Prostate gland (tissue), 2 donors: ENCODE measurements around the gene SEMG1. TPM values are rescaled to one million over a fixed set of nuclear protein-coding genes. Genes with fewer than 3 reads are reported as not detected.

ENCODE experiments used
- DNase-seq: peaks from one replicate; pipeline ENCODE4 v3.0.0-alpha.2; 2019; ENCODE audit warnings: low spot score
- H3K27ac ChIP-seq, 2 donors: fragments of 200-600 bp; sonication (generic); 2 replicates each; pipeline ENCODE4 v1.5.1; 2017 to 2019
- H3K27me3 ChIP-seq: fragments of 200-600 bp; sonication (generic); replicated peaks from 2 replicates; pipeline ENCODE4 v1.5.1; 2019; ENCODE audit not compliant: insufficient read depth
- H3K36me3 ChIP-seq, 2 donors: fragments of 200-600 bp; sonication (generic); 1 replicate in 1 of 2; 2 replicates in 1 of 2; pipeline versions ENCODE4 v1.5.1 to v1.8.1; 2017 to 2019
- H3K4me1 ChIP-seq: fragments of 200-600 bp; sonication (generic); replicated peaks from 2 replicates; pipeline ENCODE4 v1.5.1; 2019
- H3K4me3 ChIP-seq, 2 donors: fragments of 200-600 bp; sonication (generic); 2 replicates each; pipeline ENCODE4 v1.5.1; 2017 to 2019
- H3K9me3 ChIP-seq: fragments of 200-600 bp; sonication (generic); 2 replicates; pipeline ENCODE4 v1.5.1; 2017
- POLR2A ChIP-seq: fragments of 450-650 bp; IDR thresholded peaks from one replicate; pipeline ENCODE4 v1.6.1; 2016; ENCODE audit warnings: antibody characterized with exemption, mild to moderate bottlenecking
- POLR2AphosphoS5 ChIP-seq: sonication (generic); formaldehyde crosslinking; IDR thresholded peaks from one replicate; pipeline ENCODE4 v1.6.1; 2017; ENCODE audit warnings: antibody characterized with exemption
- WGBS: methylation state at CpG from one replicate; pipeline ENCODE4 v1.1.5; 2018; 5-methylcytosine and 5-hydroxymethylcytosine counted together
- intact Hi-C: fragments of 100-400 bp; cut with DNase I; formaldehyde crosslinking; loops from one replicate; pipeline ENCODE4 v1.14.2; 2022
- total RNA-seq, 2 donors: library from RNA; depleted of rRNA; stranded (reverse); fragments of >200 nt; gene quantifications; one replicate each; pipeline ENCODE4 v1.1.0, GENCODE V29; 2016
- TF ChIP-seq, protein P1 (sequence below), 4 experiments: fragments of 200-600 bp in 2 of 4; fragments of 450-650 bp in 2 of 4; sonication (generic) in 2 of 4; IDR thresholded peaks; 1 replicate in 3 of 4; 2 replicates in 1 of 4; pipeline ENCODE4 v1.5.1; 2016 to 2019; ENCODE audit warnings: antibody characterized with exemption in 4 of 4, mild to moderate bottlenecking in 2 of 4, moderate library complexity in 2 of 4

The SEMG1 gene
- total RNA-seq, 2 donors from 2014 or later: 0.14 to 250 TPM

DNA sequence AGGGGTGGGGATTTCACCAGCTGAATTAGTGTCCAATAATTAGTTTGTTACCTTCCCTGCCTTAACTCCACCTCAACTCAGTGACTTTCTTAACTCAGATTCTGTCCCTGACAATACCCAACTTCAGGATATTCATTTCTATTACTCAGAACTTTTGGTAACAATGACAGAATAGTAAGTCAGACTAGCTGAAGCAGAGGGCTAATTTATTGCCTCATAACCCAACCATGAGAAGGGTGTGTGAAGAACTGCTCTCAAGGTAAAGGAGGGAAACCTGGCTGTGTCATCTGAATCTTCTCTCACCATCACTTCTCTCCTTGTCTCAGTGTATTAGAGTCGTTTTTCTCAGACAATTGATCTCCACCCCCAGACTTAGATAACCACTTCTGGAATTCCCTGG lies 33.3 kb upstream of the SEMG1 start:
- H3K9me3 ChIP-seq: no peaks in the 10 kb centered on the region

DNA sequence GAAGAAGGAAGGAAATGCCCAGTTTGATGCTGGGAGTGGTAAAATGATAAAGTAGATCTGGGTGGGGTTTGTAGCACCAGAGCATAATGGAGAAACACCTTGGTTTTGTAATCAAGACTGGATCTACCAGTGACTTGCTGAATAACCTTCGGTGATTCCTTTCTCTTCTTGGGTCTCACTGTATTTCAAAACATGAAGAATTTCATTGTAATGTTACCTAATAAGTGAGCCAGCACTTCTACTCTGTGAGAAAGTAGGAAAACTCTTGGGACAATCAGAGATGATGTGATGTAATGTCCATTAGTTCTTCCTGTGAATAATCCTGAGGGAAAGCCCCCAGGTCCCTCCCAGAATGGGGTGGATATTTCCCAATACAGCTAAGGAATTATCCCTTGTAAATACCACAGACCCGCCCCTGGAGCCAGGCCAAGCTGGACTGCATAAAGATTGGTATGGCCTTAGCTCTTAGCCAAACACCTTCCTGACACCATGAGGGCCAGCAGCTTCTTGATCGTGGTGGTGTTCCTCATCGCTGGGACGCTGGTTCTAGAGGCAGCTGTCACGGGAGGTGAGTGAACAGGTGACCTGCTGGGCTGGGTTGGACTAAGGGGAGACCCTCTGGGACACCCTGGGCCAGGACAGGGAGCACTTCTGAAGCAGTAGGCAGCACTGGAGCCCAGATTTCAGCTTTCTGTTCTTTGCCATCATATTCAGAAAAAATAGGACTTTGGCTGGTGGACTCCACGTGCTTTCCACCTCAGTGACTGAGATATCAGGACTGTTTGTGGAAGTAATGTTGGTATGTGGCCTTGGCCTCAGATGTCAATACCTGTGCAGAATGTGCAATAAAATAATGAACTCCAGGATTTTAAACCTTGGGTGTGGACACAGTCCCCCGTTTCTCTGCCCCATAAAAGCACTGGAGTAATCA lies 32.1 kb upstream of the SEMG1 start, which contains the start of gene PI3:
Gene PI3 (plus strand): TSS at position 469 of the 931 bp plus-strand sequence. CDS start 21 bp downstream, at position 490.
- DNase-seq: no peak
- intact Hi-C loops: no loop called here
- no peak within 1 kb of the TSS for H3K27ac ChIP-seq

More for the DNA sequence above, 33.3 kb upstream of the SEMG1 start:
- Histone ChIP-seq H3K27me3 (no peaks in the 10 kb centered on the region), H3K27ac (no peak overlapping the region), H3K4me3 (no peak overlapping the region), H3K36me3 (no peaks in the 10 kb centered on the region), H3K4me1 (no peaks in the 10 kb centered on the region)
- DNase-seq: no peak
- intact Hi-C loops: no loop called here
- 20% methylated on average over 1 of the region's 1 CpG for WGBS
- no peak for TF ChIP-seq POLR2AphosphoS5
- TF ChIP-seq, protein P1, sequence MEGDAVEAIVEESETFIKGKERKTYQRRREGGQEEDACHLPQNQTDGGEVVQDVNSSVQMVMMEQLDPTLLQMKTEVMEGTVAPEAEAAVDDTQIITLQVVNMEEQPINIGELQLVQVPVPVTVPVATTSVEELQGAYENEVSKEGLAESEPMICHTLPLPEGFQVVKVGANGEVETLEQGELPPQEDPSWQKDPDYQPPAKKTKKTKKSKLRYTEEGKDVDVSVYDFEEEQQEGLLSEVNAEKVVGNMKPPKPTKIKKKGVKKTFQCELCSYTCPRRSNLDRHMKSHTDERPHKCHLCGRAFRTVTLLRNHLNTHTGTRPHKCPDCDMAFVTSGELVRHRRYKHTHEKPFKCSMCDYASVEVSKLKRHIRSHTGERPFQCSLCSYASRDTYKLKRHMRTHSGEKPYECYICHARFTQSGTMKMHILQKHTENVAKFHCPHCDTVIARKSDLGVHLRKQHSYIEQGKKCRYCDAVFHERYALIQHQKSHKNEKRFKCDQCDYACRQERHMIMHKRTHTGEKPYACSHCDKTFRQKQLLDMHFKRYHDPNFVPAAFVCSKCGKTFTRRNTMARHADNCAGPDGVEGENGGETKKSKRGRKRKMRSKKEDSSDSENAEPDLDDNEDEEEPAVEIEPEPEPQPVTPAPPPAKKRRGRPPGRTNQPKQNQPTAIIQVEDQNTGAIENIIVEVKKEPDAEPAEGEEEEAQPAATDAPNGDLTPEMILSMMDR (IDR thresholded peaks at IDR 0.05): no peak
- TF ChIP-seq POLR2A: no peak

DNA sequence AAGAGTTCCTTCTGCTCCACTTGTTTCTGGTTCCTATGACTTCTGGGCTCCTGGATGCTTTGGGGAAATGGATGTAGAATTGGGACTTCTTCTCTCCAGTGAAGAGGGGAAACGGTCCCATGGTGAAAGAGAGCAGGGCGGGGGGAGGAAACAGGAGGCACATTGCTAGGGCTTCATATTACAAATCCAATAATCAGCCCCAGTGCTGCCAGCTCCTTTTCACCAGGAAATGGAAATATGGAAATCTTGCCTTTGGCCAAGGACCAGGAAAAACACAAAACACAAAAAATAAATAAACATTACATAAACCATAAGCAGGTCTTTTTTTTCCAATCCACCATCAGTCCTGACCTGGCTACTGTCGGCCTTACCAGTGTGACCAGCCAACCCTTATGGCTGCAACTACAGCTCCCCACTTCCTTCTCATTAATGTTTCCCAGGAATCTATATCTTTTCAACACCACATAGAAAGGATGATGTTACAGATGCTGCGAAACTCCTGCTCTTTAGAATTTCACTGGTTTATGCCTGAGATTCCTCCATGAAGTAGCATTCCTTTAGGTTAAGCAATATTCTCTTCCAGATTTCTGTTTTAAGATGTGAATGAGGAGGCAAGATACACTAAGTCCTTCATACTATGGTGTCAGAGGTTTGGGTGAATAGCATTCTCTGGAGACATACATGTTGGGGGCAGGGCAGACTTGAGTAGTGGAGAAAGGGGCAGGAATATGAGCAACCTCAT lies 30.1 kb upstream of the SEMG1 start:
- Histone ChIP-seq H3K4me1 (no peaks in the 10 kb centered on the region), H3K27ac (no peak overlapping the region), H3K4me3 (no peak overlapping the region), H3K9me3 (no peaks in the 10 kb centered on the region), H3K36me3 (no peaks in the 10 kb centered on the region), H3K27me3 (no peaks in the 10 kb centered on the region)
- TF ChIP-seq POLR2AphosphoS5: no peak
- DNase-seq: no peak
- intact Hi-C loops: no loop called here
- 58% methylated on average over 4 of the region's 4 CpGs for WGBS

More for the DNA sequence above, 32.1 kb upstream of the SEMG1 start, which contains the start of gene PI3:
- no peak for TF ChIP-seq POLR2AphosphoS5
- TF ChIP-seq, protein P1 (IDR thresholded peaks at IDR 0.05): no peak
- TF ChIP-seq POLR2A: no peak
- H3K36me3 ChIP-seq: no peaks in the 10 kb centered on the region
- H3K27me3 ChIP-seq: no peaks in the 10 kb centered on the region
- WGBS: 65% methylated on average over 8 of the region's 8 CpGs
- H3K4me3 ChIP-seq: no peak within 1 kb of the TSS
- H3K9me3 ChIP-seq: no peaks in the 10 kb centered on the region
- H3K4me1 ChIP-seq: no peaks in the 10 kb centered on the region

DNA sequence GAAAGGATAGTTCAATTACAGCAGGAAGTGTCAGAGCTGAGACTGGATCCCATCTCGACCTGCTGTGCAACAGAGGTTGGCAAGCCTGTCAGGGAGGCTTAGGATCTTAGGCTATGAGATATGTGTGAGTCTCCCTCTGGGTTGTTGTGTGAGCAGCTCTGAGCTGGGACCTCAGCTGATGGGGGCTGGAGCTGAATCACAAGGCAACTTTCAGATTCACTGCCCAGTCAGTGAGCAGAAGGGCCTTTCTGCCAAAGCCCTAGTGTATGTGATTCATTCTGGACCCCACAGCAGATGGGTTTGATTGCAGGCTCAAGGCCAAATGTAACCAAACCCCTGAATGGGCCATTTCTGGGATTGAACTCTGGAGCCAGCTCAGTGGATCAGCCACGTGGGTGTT lies 27.7 kb upstream of the SEMG1 start:
- Histone ChIP-seq H3K9me3 (no peaks in the 10 kb centered on the region), H3K27me3 (no peaks in the 10 kb centered on the region), H3K36me3 (no peaks in the 10 kb centered on the region), H3K27ac (no peak overlapping the region), H3K4me1 (no peaks in the 10 kb centered on the region), H3K4me3 (no peak overlapping the region)
- intact Hi-C loops: no loop called here
- no peak for DNase-seq
- 55% methylated on average over 2 of the region's 2 CpGs for WGBS
- TF ChIP-seq, protein P1 (IDR thresholded peaks at IDR 0.05): no peak
- TF ChIP-seq POLR2A: no peak
- no peak for TF ChIP-seq POLR2AphosphoS5

DNA sequence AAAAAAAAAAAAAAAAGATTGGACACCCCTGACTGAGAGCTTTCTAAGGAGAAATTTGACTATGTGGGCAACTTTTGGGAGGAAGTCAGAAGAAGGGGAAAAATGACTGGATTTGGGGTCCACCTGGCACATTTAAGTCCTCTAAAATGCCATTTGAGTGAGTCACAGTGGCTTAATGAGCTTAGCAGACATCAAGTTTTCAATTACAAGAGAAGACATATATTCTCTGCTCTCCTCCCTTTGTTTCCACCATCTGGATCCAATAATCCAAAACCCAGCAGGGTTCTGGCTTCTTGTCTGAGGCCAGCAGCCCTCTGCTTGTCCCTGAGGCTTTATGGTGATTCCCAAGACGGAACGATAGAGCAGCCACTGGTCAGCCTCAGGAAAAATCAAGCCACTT lies 25.2 kb upstream of the SEMG1 start:
- TF ChIP-seq POLR2A: no peak
- TF ChIP-seq, protein P1 (IDR thresholded peaks at IDR 0.05): no peak
- H3K27me3 ChIP-seq: no peaks in the 10 kb centered on the region
- H3K9me3 ChIP-seq: no peaks in the 10 kb centered on the region
- no peaks in the 10 kb centered on the region for H3K36me3 ChIP-seq
- no peak overlapping the region for H3K27ac ChIP-seq
- no peak overlapping the region for H3K4me3 ChIP-seq
- intact Hi-C loops: no loop called here
- DNase-seq: no peak
- no peaks in the 10 kb centered on the region for H3K4me1 ChIP-seq
- 85% methylated on average over 2 of the region's 2 CpGs for WGBS
